ENCODE measurements around the gene IL4.

DNA sequence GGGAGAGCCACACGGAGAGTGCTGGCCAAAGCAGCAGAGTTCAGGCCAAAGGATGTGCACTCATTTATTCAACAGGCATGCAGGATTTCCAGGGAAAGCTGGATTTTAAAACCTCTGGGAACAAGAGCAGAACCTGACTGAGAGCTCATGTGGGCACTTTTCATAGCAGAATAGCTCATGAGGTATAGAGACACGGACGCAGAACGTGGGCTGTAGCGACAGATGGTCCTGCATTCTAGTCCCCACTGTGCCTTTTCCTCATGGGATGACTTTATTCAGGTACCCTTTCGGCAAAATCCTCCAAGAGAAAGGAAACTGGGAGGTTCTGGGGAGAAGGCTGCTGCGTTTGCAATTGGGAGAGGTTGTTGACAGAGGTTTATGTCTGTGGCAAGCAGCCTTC is 5.4 kb downstream of the IL4 start:
- TF ChIP-seq, protein P1, sequence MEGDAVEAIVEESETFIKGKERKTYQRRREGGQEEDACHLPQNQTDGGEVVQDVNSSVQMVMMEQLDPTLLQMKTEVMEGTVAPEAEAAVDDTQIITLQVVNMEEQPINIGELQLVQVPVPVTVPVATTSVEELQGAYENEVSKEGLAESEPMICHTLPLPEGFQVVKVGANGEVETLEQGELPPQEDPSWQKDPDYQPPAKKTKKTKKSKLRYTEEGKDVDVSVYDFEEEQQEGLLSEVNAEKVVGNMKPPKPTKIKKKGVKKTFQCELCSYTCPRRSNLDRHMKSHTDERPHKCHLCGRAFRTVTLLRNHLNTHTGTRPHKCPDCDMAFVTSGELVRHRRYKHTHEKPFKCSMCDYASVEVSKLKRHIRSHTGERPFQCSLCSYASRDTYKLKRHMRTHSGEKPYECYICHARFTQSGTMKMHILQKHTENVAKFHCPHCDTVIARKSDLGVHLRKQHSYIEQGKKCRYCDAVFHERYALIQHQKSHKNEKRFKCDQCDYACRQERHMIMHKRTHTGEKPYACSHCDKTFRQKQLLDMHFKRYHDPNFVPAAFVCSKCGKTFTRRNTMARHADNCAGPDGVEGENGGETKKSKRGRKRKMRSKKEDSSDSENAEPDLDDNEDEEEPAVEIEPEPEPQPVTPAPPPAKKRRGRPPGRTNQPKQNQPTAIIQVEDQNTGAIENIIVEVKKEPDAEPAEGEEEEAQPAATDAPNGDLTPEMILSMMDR (IDR thresholded peaks at IDR 0.05; ENCODE audit: poor library complexity, severe bottlenecking) = no peak
- TF ChIP-seq POLR2AphosphoS5 (IDR thresholded peaks at IDR 0.05) (no peak), EP300 (conservative IDR thresholded peaks at IDR 0.05; ENCODE audit: poor library complexity, severe bottlenecking) (no peak), SMC3 (conservative IDR thresholded peaks at IDR 0.05; ENCODE audit: poor library complexity) (no peak), RAD21 (conservative IDR thresholded peaks at IDR 0.05) (no peak), MXI1 (conservative IDR thresholded peaks at IDR 0.05; ENCODE audit: poor library complexity, severe bottlenecking) (no peak), TAF1 (IDR thresholded peaks at IDR 0.05; ENCODE audit: low read depth) (no peak), EZH2 (IDR thresholded peaks at IDR 0.05; ENCODE audit: borderline replicate concordance, insufficient read depth, low read length, poor library complexity, severe bottlenecking) (no peak)
- TF ChIP-seq, protein P2, sequence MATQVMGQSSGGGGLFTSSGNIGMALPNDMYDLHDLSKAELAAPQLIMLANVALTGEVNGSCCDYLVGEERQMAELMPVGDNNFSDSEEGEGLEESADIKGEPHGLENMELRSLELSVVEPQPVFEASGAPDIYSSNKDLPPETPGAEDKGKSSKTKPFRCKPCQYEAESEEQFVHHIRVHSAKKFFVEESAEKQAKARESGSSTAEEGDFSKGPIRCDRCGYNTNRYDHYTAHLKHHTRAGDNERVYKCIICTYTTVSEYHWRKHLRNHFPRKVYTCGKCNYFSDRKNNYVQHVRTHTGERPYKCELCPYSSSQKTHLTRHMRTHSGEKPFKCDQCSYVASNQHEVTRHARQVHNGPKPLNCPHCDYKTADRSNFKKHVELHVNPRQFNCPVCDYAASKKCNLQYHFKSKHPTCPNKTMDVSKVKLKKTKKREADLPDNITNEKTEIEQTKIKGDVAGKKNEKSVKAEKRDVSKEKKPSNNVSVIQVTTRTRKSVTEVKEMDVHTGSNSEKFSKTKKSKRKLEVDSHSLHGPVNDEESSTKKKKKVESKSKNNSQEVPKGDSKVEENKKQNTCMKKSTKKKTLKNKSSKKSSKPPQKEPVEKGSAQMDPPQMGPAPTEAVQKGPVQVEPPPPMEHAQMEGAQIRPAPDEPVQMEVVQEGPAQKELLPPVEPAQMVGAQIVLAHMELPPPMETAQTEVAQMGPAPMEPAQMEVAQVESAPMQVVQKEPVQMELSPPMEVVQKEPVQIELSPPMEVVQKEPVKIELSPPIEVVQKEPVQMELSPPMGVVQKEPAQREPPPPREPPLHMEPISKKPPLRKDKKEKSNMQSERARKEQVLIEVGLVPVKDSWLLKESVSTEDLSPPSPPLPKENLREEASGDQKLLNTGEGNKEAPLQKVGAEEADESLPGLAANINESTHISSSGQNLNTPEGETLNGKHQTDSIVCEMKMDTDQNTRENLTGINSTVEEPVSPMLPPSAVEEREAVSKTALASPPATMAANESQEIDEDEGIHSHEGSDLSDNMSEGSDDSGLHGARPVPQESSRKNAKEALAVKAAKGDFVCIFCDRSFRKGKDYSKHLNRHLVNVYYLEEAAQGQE (IDR thresholded peaks at IDR 0.05; ENCODE audit: borderline replicate concordance) = no peak
